ENCODE measurements around the gene LAMC1.

LAMC1 gene

DNA sequence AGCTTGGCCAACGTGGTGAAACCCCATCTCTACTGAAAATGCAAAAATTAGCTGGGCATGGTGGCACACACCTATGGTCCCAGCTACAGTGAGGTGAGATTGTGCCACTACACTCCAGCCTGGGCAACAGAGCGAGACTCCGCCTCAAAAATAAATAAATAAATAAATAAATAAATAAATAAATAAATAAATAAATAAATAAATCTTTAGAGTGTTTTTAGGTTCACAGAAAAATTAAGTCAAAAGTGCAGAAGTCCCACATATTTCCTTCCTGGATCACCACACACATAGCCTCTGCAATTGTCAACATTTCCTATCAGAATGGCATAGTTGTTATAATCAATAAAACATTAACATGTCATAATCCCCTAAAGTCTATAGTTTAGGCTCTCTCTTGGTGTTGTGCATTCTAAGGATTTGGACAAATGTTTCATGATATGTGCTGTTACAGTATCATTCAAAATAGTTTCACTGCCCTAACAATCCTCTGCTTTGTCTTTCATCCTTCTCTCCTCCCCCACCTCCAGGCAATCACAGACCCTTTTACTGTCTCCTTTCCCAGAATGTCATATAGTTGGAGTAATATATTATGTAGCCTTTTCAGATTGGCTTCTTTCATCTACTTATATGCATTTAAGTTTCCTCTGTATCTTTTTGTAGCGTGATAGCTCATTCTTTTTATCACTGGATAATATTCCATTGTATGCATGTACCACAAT, 58.3 kb downstream of the LAMC1 start:
- DNase-seq: no peak

GRCh38 chr1:183082650-183083049, 59.4 kb downstream of the LAMC1 start:
- DNase-seq: no peak

DNA sequence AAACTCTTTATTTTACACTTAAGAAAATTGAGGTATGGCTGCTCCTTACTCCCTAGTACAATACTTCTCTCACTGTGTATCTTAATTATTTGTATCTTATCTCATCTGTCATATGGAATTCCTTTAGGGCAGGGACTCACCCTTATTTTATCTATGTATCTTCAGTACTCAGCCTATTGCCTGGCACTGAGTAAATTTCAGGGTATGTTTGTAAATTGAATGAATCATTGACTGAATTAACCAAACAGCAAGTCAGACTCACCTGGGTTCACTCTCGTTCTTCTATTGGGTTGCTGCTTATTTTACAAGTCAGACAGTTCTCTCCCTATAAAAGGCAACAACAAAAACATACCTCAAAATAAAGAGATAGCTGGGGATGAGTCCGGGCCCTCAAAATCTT, 63.8 kb downstream of the LAMC1 start:
- DNase-seq: no peak

GRCh38 chr1:183089025-183089639, 65.9 kb downstream of the LAMC1 start:
- DNase-seq: no peak

GRCh38 chr1:183090391-183091006, 67.3 kb downstream of the LAMC1 start:
- no peak for DNase-seq

DNA sequence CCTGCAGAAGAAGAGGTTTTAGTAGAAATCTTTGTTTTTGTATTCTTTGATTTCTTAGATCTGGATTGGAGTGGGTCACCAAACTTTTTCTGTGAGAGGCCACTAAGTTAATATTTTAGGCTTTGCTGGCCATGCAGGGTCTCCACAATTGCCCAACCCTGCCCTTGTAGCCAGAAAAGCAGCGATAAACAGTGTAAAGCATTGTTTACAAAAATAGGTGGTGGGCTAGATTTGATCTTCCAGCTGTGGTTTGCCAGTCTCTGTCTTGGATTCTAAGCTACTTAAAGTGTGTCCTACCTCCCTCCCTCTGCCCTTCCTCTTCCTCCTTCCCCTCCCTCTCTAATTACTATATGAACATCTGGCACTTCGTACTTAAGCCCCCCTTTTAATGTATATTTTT, 68.0 kb downstream of the LAMC1 start:
- no peak for DNase-seq

GRCh38 chr1:183092350-183092749, 69.1 kb downstream of the LAMC1 start:
- DNase-seq: no peak

DNA sequence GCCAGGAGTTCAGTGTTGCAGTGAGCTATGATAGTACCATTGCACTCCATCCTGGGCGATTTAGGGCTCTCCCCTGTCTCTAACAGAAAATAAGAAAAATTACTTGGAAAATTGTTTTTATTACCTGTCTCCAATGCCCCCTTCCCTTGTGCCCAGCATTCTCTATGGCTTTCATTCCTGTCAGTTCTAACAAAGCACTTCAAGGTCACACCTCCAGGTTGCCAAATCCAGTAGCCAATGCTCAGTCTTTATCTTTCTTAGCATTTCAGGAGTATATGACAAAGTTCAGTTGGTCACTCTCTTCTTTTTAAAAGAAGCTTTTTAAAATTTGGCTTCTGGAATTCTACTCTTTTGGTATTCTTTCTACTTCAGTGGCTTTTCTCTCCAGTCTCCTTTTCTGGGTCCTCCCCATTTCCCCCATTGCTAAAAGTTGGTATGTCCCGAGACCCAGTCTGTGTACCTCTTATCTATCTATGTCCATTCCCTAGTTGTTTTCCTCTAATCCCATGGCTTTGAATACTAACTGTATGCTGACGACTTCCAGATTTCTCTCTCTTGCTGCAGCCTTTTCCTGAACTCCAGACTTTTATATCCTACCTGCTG, 69.9 kb downstream of the LAMC1 start:
- no peak for DNase-seq

- DNase-seq: no peak
These were observed 70.6 kb downstream of the LAMC1 start for GRCh38 chr1:183093786-183094298.

DNA sequence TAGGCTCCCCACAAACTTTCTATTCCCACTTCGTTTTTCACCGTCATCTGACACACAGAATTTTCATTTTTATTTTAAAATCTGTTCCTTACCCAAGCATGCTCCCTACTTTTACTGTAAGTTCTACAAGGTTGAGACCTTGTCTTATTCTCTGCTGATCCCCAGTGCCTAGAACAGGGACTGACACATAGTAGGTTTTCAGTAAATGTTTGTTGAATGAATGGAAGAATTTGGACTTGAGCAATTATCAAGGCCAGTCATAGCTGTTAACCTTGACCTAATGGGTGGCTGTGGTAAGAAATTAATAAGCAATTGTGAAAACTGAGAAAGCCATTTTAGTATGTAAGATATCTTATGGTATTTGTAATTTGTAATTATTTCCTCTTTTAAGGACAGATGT, 71.1 kb downstream of the LAMC1 start:
- DNase-seq: no peak

GRCh38 chr1:183096351-183096750, 73.1 kb downstream of the LAMC1 start:
- no peak for DNase-seq

- DNase-seq: no peak
These were observed 73.7 kb downstream of the LAMC1 start for GRCh38 chr1:183096894-183097293.

- no peak for DNase-seq
These were observed 74.3 kb downstream of the LAMC1 start for GRCh38 chr1:183097438-183098051.

DNA sequence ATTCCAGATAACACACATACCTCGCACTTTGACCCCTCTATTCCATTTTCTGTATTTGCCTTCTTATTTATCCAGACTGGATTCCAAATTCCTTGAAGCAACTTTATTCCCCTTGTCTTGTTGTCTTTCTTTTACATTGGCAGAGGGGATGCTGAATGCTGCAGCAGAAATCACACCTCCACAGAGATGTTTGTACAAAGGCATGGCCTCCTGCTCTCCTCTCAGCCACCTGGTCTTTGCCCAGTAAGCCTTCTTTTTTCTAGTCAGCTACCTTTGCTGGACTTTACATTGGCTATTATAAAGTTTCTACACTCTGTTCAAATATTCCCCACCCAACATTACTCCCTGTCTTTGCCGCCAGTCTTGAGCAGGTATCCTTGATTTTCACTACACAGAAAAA, 75.1 kb downstream of the LAMC1 start:
- no peak for DNase-seq

GRCh38 chr1:183100361-183100974, 77.2 kb downstream of the LAMC1 start:
- no peak for DNase-seq

DNA sequence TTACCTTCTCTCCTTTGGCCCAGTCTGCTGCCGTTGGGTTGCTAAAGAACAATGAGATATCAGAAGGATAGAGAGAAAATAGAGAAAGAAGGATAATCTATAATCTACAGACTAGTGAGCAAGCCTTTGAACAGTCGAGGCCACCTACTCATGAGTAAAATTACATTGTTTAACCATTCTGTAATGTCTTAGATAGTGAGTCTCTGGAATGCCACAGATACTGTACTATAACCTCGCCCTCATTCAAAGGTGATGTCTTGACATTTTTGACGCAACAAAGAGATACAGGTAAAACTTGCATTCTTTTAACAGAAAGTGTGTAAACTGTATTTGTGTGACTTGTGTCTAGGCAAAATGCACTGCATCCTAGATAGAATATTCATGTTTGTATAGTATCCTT, 77.9 kb downstream of the LAMC1 start:
- DNase-seq: no peak

DNA sequence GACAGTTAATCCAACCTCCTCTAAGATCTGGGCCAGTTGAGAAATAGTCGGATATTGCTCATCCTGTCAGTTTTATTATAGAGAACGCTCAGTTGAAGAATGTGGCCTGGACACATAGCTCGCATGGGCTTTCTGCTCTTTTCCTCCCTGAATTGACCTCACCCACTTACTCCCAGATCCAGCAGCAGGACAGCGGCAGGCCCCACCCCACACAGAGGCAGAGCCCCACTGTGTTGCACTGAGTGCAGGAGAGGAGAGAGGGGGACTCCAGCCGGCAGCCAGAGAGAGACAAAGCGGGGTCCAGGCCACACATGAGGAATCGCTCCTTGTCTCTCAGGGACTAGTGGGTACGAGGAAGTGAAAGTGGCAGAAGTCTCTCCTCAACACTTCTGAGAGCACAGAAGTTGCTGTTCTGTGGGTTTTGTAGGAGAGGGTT, 78.6 kb downstream of the LAMC1 start:
- DNase-seq: no peak

DNA sequence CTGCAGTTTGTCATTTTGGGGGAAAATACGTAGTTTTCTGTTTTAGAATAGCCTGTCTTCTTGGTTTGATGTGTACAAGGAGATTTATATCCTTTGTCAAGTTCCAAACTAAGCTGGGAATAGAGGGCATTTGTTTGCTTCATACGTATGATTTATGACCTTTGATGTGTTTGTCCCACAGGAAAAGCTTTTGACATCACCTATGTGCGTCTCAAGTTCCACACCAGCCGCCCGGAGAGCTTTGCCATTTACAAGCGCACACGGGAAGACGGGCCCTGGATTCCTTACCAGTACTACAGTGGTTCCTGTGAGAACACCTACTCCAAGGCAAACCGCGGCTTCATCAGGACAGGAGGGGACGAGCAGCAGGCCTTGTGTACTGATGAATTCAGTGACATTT, 79.9 kb downstream of the LAMC1 start:
- DNase-seq: no peak

GRCh38 chr1:183103577-183103976, 80.4 kb downstream of the LAMC1 start:
- DNase-seq: no peak

DNA sequence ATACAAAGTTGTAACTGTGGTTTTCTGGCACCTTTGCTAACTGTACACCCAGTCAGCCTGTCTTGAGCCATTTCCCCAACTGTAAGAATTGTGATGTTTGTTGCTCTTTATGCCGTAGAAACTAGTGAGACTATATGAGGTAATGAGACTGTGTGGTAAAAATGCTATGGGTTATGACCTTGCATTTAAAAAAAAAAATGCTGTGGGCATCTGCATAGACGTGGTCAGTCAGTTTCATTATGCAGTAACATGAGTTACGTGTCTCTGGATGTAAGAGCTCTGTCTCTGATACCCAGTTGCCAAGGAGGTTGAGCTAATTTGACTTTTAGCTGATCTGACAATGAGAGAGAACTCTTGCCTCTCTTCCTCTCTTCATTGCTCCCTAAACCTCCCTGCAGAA, 82.2 kb downstream of the LAMC1 start:
- DNase-seq: no peak

DNA sequence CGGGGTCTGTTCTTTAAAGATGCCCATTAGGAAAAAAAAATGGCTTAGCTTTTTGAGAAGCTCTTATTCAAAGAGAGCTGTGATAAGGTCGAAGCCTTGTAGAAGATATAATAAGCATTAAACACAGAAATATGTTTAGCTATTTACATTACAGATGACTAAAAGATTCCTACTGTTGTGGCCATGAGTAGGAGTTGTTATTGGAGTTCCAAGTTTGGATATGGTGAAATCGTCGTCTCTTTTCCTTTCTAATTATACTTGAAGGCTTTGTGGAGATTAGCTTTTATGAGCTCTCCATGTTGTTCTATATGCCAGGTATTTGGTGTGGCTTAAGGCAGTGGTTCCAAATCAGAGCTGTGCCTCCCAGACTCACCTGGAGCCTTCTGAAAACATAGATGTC, 82.9 kb downstream of the LAMC1 start:
- no peak for DNase-seq

DNA sequence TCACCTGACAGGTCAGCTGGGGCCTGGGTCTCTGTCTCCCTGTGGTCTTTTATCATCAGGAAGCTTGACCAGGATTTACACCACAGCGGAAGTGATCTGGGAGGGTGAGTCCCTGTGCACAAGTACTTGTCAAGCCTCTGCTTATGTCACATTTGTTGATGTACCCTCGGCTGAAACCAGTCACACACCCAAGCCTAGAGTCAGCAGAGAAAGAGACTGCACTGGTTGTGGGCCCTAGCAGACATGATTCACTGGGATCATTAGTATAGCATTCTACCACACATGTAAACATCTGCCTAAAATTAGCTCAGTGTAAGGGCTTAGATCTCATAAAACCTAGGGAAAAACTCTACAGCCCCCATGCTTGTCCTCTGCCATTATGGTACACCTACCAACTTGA, 83.5 kb downstream of the LAMC1 start:
- no peak for DNase-seq

GRCh38 chr1:183110326-183110880, 87.2 kb downstream of the LAMC1 start:
- no peak for DNase-seq
